Right atrium auricular region (tissue), 2 donors: ENCODE measurements around the gene LINC00237. TPM values are rescaled to one million over a fixed set of nuclear protein-coding genes. Genes with fewer than 3 reads are reported as not detected.

Source experiments
- DNase-seq: peaks from one replicate; pipeline ENCODE4 v3.0.0-alpha.2; 2019; ENCODE audit warnings: low spot score
- H3K27ac ChIP-seq, 2 donors: fragments of 200-600 bp; sonication (generic); 1 replicate in 1 of 2; 2 replicates in 1 of 2; pipeline ENCODE4 v1.5.1; 2016 to 2019
- H3K27me3 ChIP-seq, 2 donors: fragments of 200-600 bp; sonication (generic); one replicate each; pipeline versions ENCODE4 v1.5.1 to v1.6.0; 2017 to 2019
- H3K36me3 ChIP-seq: fragments of 200-600 bp; sonication (generic); one replicate; pipeline ENCODE4 v1.5.1; 2016
- H3K4me1 ChIP-seq, 2 donors: fragments of 200-600 bp; sonication (generic); one replicate each; pipeline versions ENCODE4 v1.5.1 to v1.6.0; 2017 to 2019
- H3K4me3 ChIP-seq, 2 donors: fragments of 200-600 bp; sonication (generic); 1 replicate in 1 of 2; 2 replicates in 1 of 2; pipeline ENCODE4 v1.5.1; 2017 to 2019; ENCODE audit warnings: mild to moderate bottlenecking in 1 of 2, moderate library complexity in 1 of 2
- H3K9me3 ChIP-seq, 2 donors: fragments of 200-600 bp; sonication (generic); one replicate each; pipeline ENCODE4 v1.5.1; 2019
- CTCF ChIP-seq, 2 donors: fragments of 200-600 bp; sonication (generic); IDR thresholded peaks; one replicate each; pipeline ENCODE4 v1.5.1; 2019; ENCODE audit warnings: antibody characterized with exemption in 2 of 2
- total RNA-seq, 2 donors: library from RNA; depleted of rRNA; stranded (reverse); fragments of >200 nt; gene quantifications; one replicate each; pipeline ENCODE4 v1.1.0, GENCODE V29; 2016

LINC00237 gene
- total RNA-seq: not detected

- Histone ChIP-seq H3K4me1 (peaks cover 0 to 31% of the 10 kb centered on the region in 2 donors), H3K36me3 (no peaks in the 10 kb centered on the region), H3K9me3 (no peaks in the 10 kb centered on the region), H3K27ac (no peak within 1 kb of the TSS), H3K27me3 (peaks cover 30 to 60% of the 10 kb centered on the region in 2 donors), H3K4me3 (peak within 1 kb of the TSS in 1 of 2 donors; percentile 23)
- no peak for DNase-seq
- no peak for TF ChIP-seq CTCF (IDR thresholded peaks at IDR 0.05)
These were observed at the start of gene LINC00237 for GRCh38 chr20:21106171-21107017. LINC00237 (minus strand) TSS chr20:21106358.

- H3K36me3 ChIP-seq: no peaks in the 10 kb centered on the region
- H3K4me1 ChIP-seq: no peaks in the 10 kb centered on the region
- no peak for DNase-seq
- H3K9me3 ChIP-seq: no peaks in the 10 kb centered on the region
- no peak for TF ChIP-seq CTCF (IDR thresholded peaks at IDR 0.05)
- H3K4me3 ChIP-seq: no peak overlapping the region
- no peak overlapping the region for H3K27ac ChIP-seq
- no peaks in the 10 kb centered on the region for H3K27me3 ChIP-seq
These were observed 49.1 kb upstream of the LINC00237 start for GRCh38 chr20:21155268-21155667.

GRCh38 chr20:21154692-21155091, 48.5 kb upstream of the LINC00237 start:
- DNase-seq: no peak
- no peaks in the 10 kb centered on the region for H3K9me3 ChIP-seq
- no peak overlapping the region for H3K27ac ChIP-seq
- no peak overlapping the region for H3K4me3 ChIP-seq
- no peaks in the 10 kb centered on the region for H3K27me3 ChIP-seq
- H3K4me1 ChIP-seq: no peaks in the 10 kb centered on the region
- H3K36me3 ChIP-seq: no peaks in the 10 kb centered on the region
- TF ChIP-seq CTCF (IDR thresholded peaks at IDR 0.05): no peak

GRCh38 chr20:21151791-21152190, 45.6 kb upstream of the LINC00237 start:
- TF ChIP-seq CTCF (IDR thresholded peaks at IDR 0.05): no peak
- Histone ChIP-seq H3K27me3 (no peaks in the 10 kb centered on the region), H3K36me3 (peaks cover 1% of the 10 kb centered on the region), H3K9me3 (no peaks in the 10 kb centered on the region), H3K4me3 (no peak overlapping the region), H3K27ac (no peak overlapping the region), H3K4me1 (no peaks in the 10 kb centered on the region)
- no peak for DNase-seq

GRCh38 chr20:21149344-21149743, 43.2 kb upstream of the LINC00237 start:
- Histone ChIP-seq H3K4me3 (no peak overlapping the region), H3K36me3 (peaks cover 4% of the 10 kb centered on the region), H3K4me1 (no peaks in the 10 kb centered on the region), H3K27me3 (no peaks in the 10 kb centered on the region), H3K9me3 (no peaks in the 10 kb centered on the region), H3K27ac (no peak overlapping the region)
- TF ChIP-seq CTCF (IDR thresholded peaks at IDR 0.05): no peak
- no peak for DNase-seq
